Trophoblast cell (in vitro differentiated cells and primary cell): ENCODE data around the gene ZNF277.

ENCODE experiments used
- DNase-seq, 2 donors: peaks; one replicate each; pipeline ENCODE4 v3.0.0-alpha.2; 2016
- H2AFZ ChIP-seq: 2 replicates; pipeline ENCODE4 v1.6.1; 2013; ENCODE audit warnings: low read length, moderate library complexity, mild to moderate bottlenecking; ENCODE audit not compliant: insufficient read depth, poor library complexity
- H2AK5ac ChIP-seq: 2 replicates; pipeline ENCODE4 v1.6.1; 2013; ENCODE audit warnings: mild to moderate bottlenecking, low read length
- H2BK120ac ChIP-seq: 2 replicates; pipeline ENCODE4 v1.6.1; 2013; ENCODE audit warnings: low read length, mild to moderate bottlenecking, moderate library complexity; ENCODE audit not compliant: insufficient read depth, poor library complexity
- H2BK12ac ChIP-seq: 2 replicates; pipeline ENCODE4 v1.6.1; 2013; ENCODE audit warnings: mild to moderate bottlenecking, low read length, moderate library complexity
- H2BK5ac ChIP-seq: 2 replicates; pipeline ENCODE4 v1.6.1; 2013; ENCODE audit warnings: low read length, low read depth, moderate library complexity, mild to moderate bottlenecking; ENCODE audit not compliant: poor library complexity
- H3K14ac ChIP-seq: 2 replicates; pipeline ENCODE4 v1.6.1; 2013; ENCODE audit warnings: mild to moderate bottlenecking, low read length
- H3K18ac ChIP-seq: 2 replicates; pipeline ENCODE4 v1.6.1; 2013; ENCODE audit warnings: mild to moderate bottlenecking, low read length
- H3K23ac ChIP-seq: 2 replicates; pipeline ENCODE4 v1.6.1; 2013; ENCODE audit warnings: low read length
- H3K27ac ChIP-seq: 2 replicates; pipeline ENCODE4 v1.5.1; 2013; ENCODE audit warnings: low read depth, mild to moderate bottlenecking, inconsistent platforms, low read length, moderate library complexity
- H3K27me3 ChIP-seq: 2 replicates; pipeline ENCODE4 v1.6.1; 2013; ENCODE audit warnings: inconsistent platforms, mild to moderate bottlenecking, low read length, moderate library complexity; ENCODE audit not compliant: insufficient read depth
- H3K36me3 ChIP-seq, 2 experiments: 1 replicate in 1 of 2; 2 replicates in 1 of 2; pipeline ENCODE4 v1.6.1; 2013; ENCODE audit warnings: low read length in 2 of 2, mild to moderate bottlenecking in 2 of 2, moderate library complexity in 1 of 2; ENCODE audit not compliant: insufficient read depth in 2 of 2, control insufficient read depth in 1 of 2
- H3K4ac ChIP-seq: 2 replicates; pipeline ENCODE4 v1.6.1; 2013; ENCODE audit warnings: low read depth, mild to moderate bottlenecking, low read length, moderate library complexity
- H3K4me1 ChIP-seq, 2 experiments: 1 replicate in 1 of 2; 2 replicates in 1 of 2; pipeline ENCODE4 v1.6.1; 2013; ENCODE audit warnings: low read length in 2 of 2, mild to moderate bottlenecking in 2 of 2, moderate library complexity in 1 of 2; ENCODE audit not compliant: insufficient read depth in 2 of 2, control insufficient read depth in 1 of 2
- H3K4me2 ChIP-seq: 2 replicates; pipeline ENCODE4 v1.6.1; 2013; ENCODE audit warnings: inconsistent platforms, mild to moderate bottlenecking, low read length, moderate library complexity
- H3K4me3 ChIP-seq: 2 replicates; pipeline ENCODE4 v1.5.1; 2013; ENCODE audit warnings: mild to moderate bottlenecking, low read depth, low read length, inconsistent platforms
- H3K79me1 ChIP-seq: one replicate; pipeline ENCODE4 v1.6.1; 2013; ENCODE audit warnings: low read length
- H3K79me2 ChIP-seq: 2 replicates; pipeline ENCODE4 v1.6.1; 2013; ENCODE audit warnings: low read length, mild to moderate bottlenecking; ENCODE audit not compliant: control insufficient read depth, insufficient read depth, poor library complexity
- H3K9ac ChIP-seq: 2 replicates; pipeline ENCODE4 v1.6.1; 2013; ENCODE audit warnings: mild to moderate bottlenecking, low read length
- H3K9me3 ChIP-seq: 2 replicates; pipeline ENCODE4 v1.6.1; 2013; ENCODE audit warnings: low read depth, mild to moderate bottlenecking, control low read depth, inconsistent platforms, low read length; ENCODE audit not compliant: insufficient read depth
- H4K12ac ChIP-seq: 2 replicates; pipeline ENCODE4 v1.6.1; 2013; ENCODE audit warnings: low read depth, mild to moderate bottlenecking, low read length, moderate library complexity
- H4K8ac ChIP-seq: 2 replicates; pipeline ENCODE4 v1.6.1; 2013; ENCODE audit warnings: low read depth, mild to moderate bottlenecking, low read length, moderate library complexity
- H4K91ac ChIP-seq: one replicate; pipeline ENCODE4 v1.6.1; 2013; ENCODE audit warnings: low read depth, mild to moderate bottlenecking, low read length, moderate library complexity
- WGBS: extraction: QIAGEN DNeasy Blood & Tissue Kit; methylation state at CpG from one replicate; pipeline ENCODE4 v1.1.7; 2013; ENCODE audit warnings: missing lambda C conversion rate; ENCODE audit not compliant: insufficient read length, insufficient coverage; ENCODE audit errors: extremely low coverage; 5-methylcytosine and 5-hydroxymethylcytosine counted together

Gene ZNF277

DNA sequence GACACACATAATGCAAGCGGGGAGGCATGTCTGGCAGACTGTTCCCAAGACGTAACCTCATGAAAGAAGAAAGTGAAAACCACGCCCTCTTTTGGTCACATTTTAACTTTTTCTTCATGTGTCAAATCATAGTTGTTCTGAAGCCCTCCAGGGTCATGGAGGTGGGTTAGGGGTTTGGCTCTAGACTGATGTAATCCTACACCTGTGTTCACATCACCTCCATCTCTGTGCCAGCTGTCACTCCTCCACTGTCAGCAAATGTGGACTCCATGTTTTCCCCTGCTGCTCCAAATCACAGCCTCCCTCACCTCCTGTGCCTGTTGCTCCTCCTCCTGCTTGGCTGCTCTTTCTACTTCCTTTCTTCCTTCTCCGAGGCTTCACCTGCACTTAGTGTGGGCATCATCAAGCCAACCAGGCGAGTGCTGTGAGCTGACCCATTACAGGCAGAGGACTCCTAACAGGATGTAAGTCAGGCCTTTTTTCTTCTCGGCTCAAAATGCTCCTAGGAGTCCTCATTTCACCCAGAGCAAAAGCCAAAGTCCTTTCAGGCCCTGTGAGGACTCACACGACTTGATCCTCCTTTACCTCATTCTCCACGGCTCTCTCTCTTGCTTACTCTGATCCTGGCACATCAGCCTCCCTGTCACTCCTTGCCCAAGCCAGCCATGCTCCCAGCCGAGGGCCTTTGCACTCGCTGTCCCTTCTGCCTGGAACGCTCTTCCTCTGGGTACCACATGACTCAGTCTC is 177.3 kb downstream of the ZNF277 start:
- WGBS = no CpG with 5 or more reads among the region's 11 CpGs

GRCh38 chr7:112385516-112385915 is 179.0 kb downstream of the ZNF277 start:
- Histone ChIP-seq H3K4ac (no peak overlapping the region), H4K91ac (no peak overlapping the region), H3K18ac (no peak overlapping the region), H2BK5ac (no peak overlapping the region), H2AK5ac (no peak overlapping the region), H3K4me2 (no peak overlapping the region), H3K14ac (no peak overlapping the region), H4K8ac (no peak overlapping the region), H3K79me2 (no peaks in the 10 kb centered on the region), H3K79me1 (no peaks in the 10 kb centered on the region), H2BK12ac (no peak overlapping the region), H3K27ac (no peak overlapping the region), H3K9ac (no peak overlapping the region), H2AFZ (no peak overlapping the region), H3K23ac (no peak overlapping the region), H3K4me3 (no peak overlapping the region), H3K36me3 (no peaks in the 10 kb centered on the region), H3K27me3 (no peaks in the 10 kb centered on the region), H3K4me1 (no peaks in the 10 kb centered on the region), H3K9me3 (no peaks in the 10 kb centered on the region), H2BK120ac (no peak overlapping the region), H4K12ac (no peak overlapping the region)
- no CpG with 5 or more reads among the region's 3 CpGs for WGBS
- DNase-seq = no peak

More for the DNA sequence above, 177.3 kb downstream of the ZNF277 start:
- H3K18ac ChIP-seq = no peak overlapping the region
- no peak overlapping the region for H2BK120ac ChIP-seq
- H3K79me2 ChIP-seq = no peaks in the 10 kb centered on the region
- no peaks in the 10 kb centered on the region for H3K27me3 ChIP-seq
- no peak overlapping the region for H4K91ac ChIP-seq
- H4K8ac ChIP-seq = no peak overlapping the region
- H3K4me2 ChIP-seq = no peak overlapping the region
- no peaks in the 10 kb centered on the region for H3K4me1 ChIP-seq
- no peak overlapping the region for H3K23ac ChIP-seq
- H3K27ac ChIP-seq = no peak overlapping the region
- H3K9ac ChIP-seq = no peak overlapping the region
- no peak overlapping the region for H2BK12ac ChIP-seq
- H3K4me3 ChIP-seq = no peak overlapping the region
- no peak overlapping the region for H3K14ac ChIP-seq
- no peak overlapping the region for H3K4ac ChIP-seq
- H3K9me3 ChIP-seq = no peaks in the 10 kb centered on the region
- H2AFZ ChIP-seq = no peak overlapping the region
- H4K12ac ChIP-seq = no peak overlapping the region
- peak in 1 of 2 donors; percentile 52 for DNase-seq
- no peak overlapping the region for H2AK5ac ChIP-seq
- H2BK5ac ChIP-seq = no peak overlapping the region
- H3K36me3 ChIP-seq = no peaks in the 10 kb centered on the region
- no peaks in the 10 kb centered on the region for H3K79me1 ChIP-seq

- Histone ChIP-seq H3K9me3 (no peaks in the 10 kb centered on the region), H3K23ac (no peak overlapping the region), H3K79me1 (no peaks in the 10 kb centered on the region), H2BK120ac (no peak overlapping the region), H4K12ac (no peak overlapping the region), H4K91ac (no peak overlapping the region), H3K27me3 (no peaks in the 10 kb centered on the region), H3K27ac (no peak overlapping the region), H3K14ac (no peak overlapping the region), H4K8ac (no peak overlapping the region), H2AFZ (no peak overlapping the region), H3K18ac (no peak overlapping the region), H3K36me3 (no peaks in the 10 kb centered on the region), H3K4me2 (no peak overlapping the region), H3K9ac (no peak overlapping the region), H3K4ac (no peak overlapping the region), H3K4me1 (no peaks in the 10 kb centered on the region), H2BK12ac (no peak overlapping the region), H3K79me2 (no peaks in the 10 kb centered on the region), H3K4me3 (no peak overlapping the region), H2BK5ac (no peak overlapping the region), H2AK5ac (no peak overlapping the region)
- no CpG with 5 or more reads among the region's 1 CpG for WGBS
- DNase-seq = no peak
These were observed 180.1 kb downstream of the ZNF277 start for GRCh38 chr7:112386619-112387018.

DNA sequence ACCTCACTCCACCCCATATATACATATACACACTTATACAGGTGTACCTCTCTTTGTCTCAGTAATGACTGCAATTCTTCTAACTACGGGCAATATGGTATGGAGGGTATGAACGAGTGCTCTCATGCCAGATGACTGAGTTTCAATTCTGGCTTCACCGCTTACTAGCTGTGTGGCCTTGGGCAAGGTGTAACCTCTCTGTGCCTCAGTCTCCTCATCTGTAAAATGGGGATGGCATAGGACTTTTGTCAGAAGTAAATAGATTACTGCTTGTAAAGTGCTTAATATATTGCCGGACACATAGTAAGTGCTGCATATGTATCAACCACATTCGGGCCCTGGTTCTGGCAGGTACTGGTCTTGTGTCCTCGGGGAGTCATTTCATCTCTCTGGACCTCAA is 183.7 kb downstream of the ZNF277 start:
- Histone ChIP-seq H3K36me3 (no peaks in the 10 kb centered on the region), H3K27ac (no peak overlapping the region), H3K14ac (no peak overlapping the region), H4K12ac (no peak overlapping the region), H3K9me3 (no peaks in the 10 kb centered on the region), H3K18ac (no peak overlapping the region), H4K8ac (no peak overlapping the region), H3K27me3 (no peaks in the 10 kb centered on the region), H3K4me3 (no peak overlapping the region), H3K4me1 (no peaks in the 10 kb centered on the region), H3K9ac (no peak overlapping the region), H4K91ac (no peak overlapping the region), H2BK5ac (no peak overlapping the region), H2BK12ac (no peak overlapping the region), H3K79me1 (peaks cover 2% of the 10 kb centered on the region), H3K4me2 (no peak overlapping the region), H3K79me2 (no peaks in the 10 kb centered on the region), H2AK5ac (no peak overlapping the region), H2BK120ac (no peak overlapping the region), H3K4ac (no peak overlapping the region), H3K23ac (no peak overlapping the region), H2AFZ (no peak overlapping the region)
- no peak for DNase-seq
- WGBS = no CpG with 5 or more reads among the region's 6 CpGs
